H1 (cell line): ENCODE results near the gene PIAS1. TPM values are rescaled to one million over a fixed set of nuclear protein-coding genes. Genes with fewer than 3 reads are reported as not detected.
A peak's percentile ranks its signal among the peaks of the same experiment; 100 is the strongest.
"Not testable (repeated sequence)": the region's sequence is repeated elsewhere in the genome, so short reads cannot be mapped to it uniquely, and the experiment has no call there.

Source experiments
- CTCF ChIA-PET: fragments of 300-600 bp; sonication (Branson Sonifier 250); formaldehyde crosslinking; loops from one replicate; lab custom pipeline; 2021; ENCODE audit not compliant: partially characterized antibody; lab: Charles Lee
- POLR2A ChIA-PET: fragments of 300-600 bp; sonication (Branson Sonifier 250); formaldehyde crosslinking; loops from one replicate; lab custom pipeline; 2021; ENCODE audit warnings: inconsistent platforms; ENCODE audit not compliant: partially characterized antibody; lab: Charles Lee
- DNase-seq, 2 experiments: peaks; one replicate each; pipeline versions ENCODE4 v3.0.0 to v3.0.0-alpha.2; 2010 to 2022; ENCODE audit warnings: low spot score in 2 of 2, low read depth in 1 of 2, mixed read lengths in 1 of 2
- FAIRE-seq: peaks from 2 replicates; lab custom pipeline; 2011; peaks lifted over from hg19 to GRCh38; lab: Jason Lieb, UNC
- H2AFZ ChIP-seq: 2 replicates; pipeline ENCODE4 v1.8.1; 2012; ENCODE audit warnings: low read length, inconsistent platforms
- H2AK5ac ChIP-seq: 2 replicates; pipeline ENCODE4 v1.6.1; 2013; ENCODE audit warnings: low read depth, low read length
- H2BK120ac ChIP-seq: replicated peaks from 2 replicates; pipeline ENCODE3; 2013; ENCODE audit warnings: low read depth, low read length, inconsistent platforms
- H2BK12ac ChIP-seq: 2 replicates; pipeline ENCODE4 v1.6.1; 2013; ENCODE audit warnings: low read depth, low read length
- H2BK15ac ChIP-seq: 2 replicates; pipeline ENCODE4 v1.6.1; 2013; ENCODE audit warnings: low read length
- H2BK20ac ChIP-seq: 2 replicates; pipeline ENCODE4 v1.6.1; 2013; ENCODE audit warnings: low read length
- H2BK5ac ChIP-seq: 2 replicates; pipeline ENCODE4 v1.6.1; 2013; ENCODE audit warnings: low read depth, low read length
- H3K14ac ChIP-seq: 2 replicates; pipeline ENCODE4 v1.6.1; 2013; ENCODE audit warnings: inconsistent platforms; ENCODE audit not compliant: insufficient read length
- H3K18ac ChIP-seq: 2 replicates; pipeline ENCODE4 v1.6.1; 2013; ENCODE audit warnings: low read length; ENCODE audit errors: extremely low read depth
- H3K23ac ChIP-seq: 2 replicates; pipeline ENCODE4 v1.6.1; 2013; ENCODE audit warnings: inconsistent platforms; ENCODE audit not compliant: insufficient read length
- H3K23me2 ChIP-seq: 2 replicates; pipeline ENCODE4 v1.6.1; 2013; ENCODE audit warnings: low read depth, low read length
- H3K27ac ChIP-seq: 2 replicates; pipeline ENCODE4 v1.6.1; 2011; ENCODE audit warnings: low read depth, low read length, inconsistent platforms
- H3K27me3 ChIP-seq, 4 experiments: replicated peaks in 1 of 4; 1 replicate in 1 of 4; 2 replicates in 3 of 4; pipeline versions ENCODE4 v1.6.1 to v1.8.1; 2011 to 2013; ENCODE audit warnings: low read length in 3 of 4, mild to moderate bottlenecking in 3 of 4, inconsistent platforms in 2 of 4, mixed read lengths in 2 of 4, moderate library complexity in 1 of 4; ENCODE audit not compliant: control insufficient read depth in 3 of 4, insufficient read depth in 3 of 4; ENCODE audit errors: extremely low read depth in 1 of 4
- H3K36me3 ChIP-seq, 4 experiments: 2 replicates each; pipeline versions ENCODE4 v1.6.1 to v1.8.1; 2011 to 2013; ENCODE audit warnings: mild to moderate bottlenecking in 4 of 4, low read length in 3 of 4, moderate library complexity in 2 of 4, control low read depth in 1 of 4, inconsistent platforms in 1 of 4; ENCODE audit not compliant: insufficient read depth in 4 of 4, control insufficient read depth in 2 of 4
- H3K4ac ChIP-seq: replicated peaks from 2 replicates; pipeline ENCODE3; 2013; ENCODE audit warnings: low read length, low read depth, mixed read lengths, inconsistent platforms; ENCODE audit not compliant: insufficient read length
- H3K4me1 ChIP-seq, 4 experiments: replicated peaks in 1 of 4; 1 replicate in 1 of 4; 2 replicates in 3 of 4; pipeline versions ENCODE4 v1.6.1 to v1.8.1; 2011 to 2013; ENCODE audit warnings: low read length in 3 of 4, inconsistent platforms in 2 of 4, mixed read lengths in 1 of 4; ENCODE audit not compliant: insufficient read depth in 4 of 4, control insufficient read depth in 3 of 4
- H3K4me2 ChIP-seq, 2 experiments: 2 replicates each; pipeline versions ENCODE4 v1.6.1 to v1.8.1; 2011 to 2013; ENCODE audit warnings: low read depth in 2 of 2, low read length in 2 of 2, control low read depth in 1 of 2, inconsistent platforms in 1 of 2, mild to moderate bottlenecking in 1 of 2; ENCODE audit not compliant: insufficient read depth in 1 of 2
- H3K4me3 ChIP-seq, 4 experiments: fragments of 200-600, 300-600 bp in 1 of 4; sonication (generic), shearing (Covaris generic), sonication (Bioruptor Twin) in 1 of 4; 2 replicates each; pipeline versions ENCODE4 v1.5.1 to v1.8.1; 2011 to 2016; ENCODE audit warnings: low read length in 4 of 4, low read depth in 3 of 4, control low read depth in 2 of 4, inconsistent platforms in 2 of 4, mild to moderate bottlenecking in 2 of 4, mixed read lengths in 1 of 4, moderate library complexity in 1 of 4; ENCODE audit not compliant: insufficient read depth in 2 of 4; ENCODE audit errors: extremely low read depth in 1 of 4
- H3K56ac ChIP-seq: replicated peaks from 2 replicates; pipeline ENCODE3; 2013; ENCODE audit warnings: low read depth, mild to moderate bottlenecking, mixed read lengths, low read length, inconsistent platforms; ENCODE audit not compliant: insufficient read length
- H3K79me1 ChIP-seq: 2 replicates; pipeline ENCODE4 v1.6.1; 2013; ENCODE audit warnings: low read depth, low read length, control low read depth
- H3K79me2 ChIP-seq, 2 experiments: 2 replicates each; pipeline versions ENCODE4 v1.6.1 to v1.8.1; 2012 to 2013; ENCODE audit warnings: low read length in 2 of 2, mild to moderate bottlenecking in 2 of 2, inconsistent platforms in 1 of 2; ENCODE audit not compliant: insufficient read depth in 2 of 2, control insufficient read depth in 1 of 2
- H3K9ac ChIP-seq, 4 experiments: replicated peaks in 1 of 4; 1 replicate in 1 of 4; 2 replicates in 3 of 4; pipeline versions ENCODE4 v1.6.1 to v1.8.1; 2011 to 2013; ENCODE audit warnings: low read depth in 3 of 4, low read length in 3 of 4, control low read depth in 2 of 4, mild to moderate bottlenecking in 2 of 4, moderate library complexity in 2 of 4, inconsistent platforms in 1 of 4; ENCODE audit errors: extremely low read depth in 1 of 4
- H3K9me3 ChIP-seq, 2 experiments: 2 replicates each; pipeline versions ENCODE4 v1.6.1 to v1.8.1; 2012 to 2013; ENCODE audit warnings: mild to moderate bottlenecking in 2 of 2, moderate library complexity in 2 of 2, control low read depth in 1 of 2, inconsistent platforms in 1 of 2, low read depth in 1 of 2, low read length in 1 of 2, mixed read lengths in 1 of 2; ENCODE audit not compliant: insufficient read depth in 2 of 2
- H4K20me1 ChIP-seq, 2 experiments: replicated peaks in 1 of 2; 2 replicates each; pipeline versions ENCODE3 to v1.8.1; 2011 to 2013; ENCODE audit warnings: inconsistent platforms in 2 of 2, low read length in 2 of 2, mild to moderate bottlenecking in 1 of 2; ENCODE audit not compliant: insufficient read depth in 2 of 2, control insufficient read depth in 1 of 2
- H4K5ac ChIP-seq: 2 replicates; pipeline ENCODE4 v1.6.1; 2013; ENCODE audit warnings: low read length, low read depth, mixed read lengths, inconsistent platforms; ENCODE audit not compliant: insufficient read length
- H4K8ac ChIP-seq: 2 replicates; pipeline ENCODE4 v1.8.0; 2013; ENCODE audit warnings: mild to moderate bottlenecking, moderate library complexity, low read length, inconsistent platforms; ENCODE audit not compliant: insufficient read depth; ENCODE audit errors: extremely low read depth
- H4K91ac ChIP-seq: replicated peaks from 2 replicates; pipeline ENCODE3; 2013; ENCODE audit warnings: low read length, mixed read lengths, inconsistent platforms; ENCODE audit not compliant: insufficient read length
- WGBS, 2 experiments: shearing (Covaris generic) in 1 of 2; methylation state at CpG; one replicate each; pipeline versions ENCODE4 v1.1.6 to v1.1.7; 2013 to 2015; ENCODE audit warnings: low lambda C conversion rate in 2 of 2, mixed read lengths in 2 of 2, inconsistent platforms in 1 of 2, low coverage in 1 of 2, missing lambda C conversion rate in 1 of 2; ENCODE audit not compliant: insufficient replicate concordance in 2 of 2, insufficient coverage in 1 of 2, insufficient read length in 1 of 2; ENCODE audit errors: extremely low coverage in 1 of 2, missing lambda C conversion rate in 1 of 2; 5-methylcytosine and 5-hydroxymethylcytosine counted together
- polyA plus RNA-seq, 7 experiments: library from polyadenylated mRNA; depleted of rRNA in 3 of 7; stranded (reverse) in 5 of 7; unstranded in 2 of 7; fragments of >200 nt in 5 of 7; fragments of 200-250 nt in 2 of 7; gene quantifications; 1 replicate in 5 of 7; 2 replicates in 1 of 7; 4 replicates in 1 of 7; pipeline versions ENCODE4 v1.2.1 to v1.2.3, GENCODE V29; 2011 to 2013; ENCODE audit warnings: missing spikeins in 2 of 7, mixed read lengths in 2 of 7
- total RNA-seq: library from RNA; stranded (reverse); fragmentation: NEBNext Ultra II Directional; extraction: Animal tissue kit (Norgen Biotek cat#: 25700); gene quantifications from 2 replicates; pipeline ENCODE4 v1.2.1, GENCODE V29; 2021

Gene PIAS1
- total and polyA plus RNA-seq, 2 of the 8 experiments (the other 6 are each of a cell fraction or from before 2014, with no cell fraction given): 30.8 to 34.5 TPM

DNA sequence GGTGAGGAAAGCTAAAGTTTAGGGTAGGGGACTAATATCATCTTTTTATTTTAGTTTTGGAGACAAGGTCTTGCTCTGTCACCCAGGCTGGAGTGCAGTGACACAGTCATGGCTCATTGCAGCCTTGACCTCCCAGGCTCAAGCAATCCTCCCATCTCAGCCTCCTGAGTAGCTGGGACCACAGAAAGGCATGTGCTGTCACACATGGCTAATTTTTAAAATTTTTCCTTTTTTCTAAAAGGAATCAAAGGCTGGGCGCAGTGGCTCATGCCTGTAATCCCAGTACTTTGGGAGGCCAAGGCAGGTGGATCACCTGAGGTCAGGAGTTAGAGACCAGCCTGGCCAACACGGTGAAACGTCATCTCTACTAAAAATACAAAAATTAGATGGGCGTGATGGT lies 171.3 kb downstream of the PIAS1 start:
- not testable (repeated sequence) for H3K23ac ChIP-seq, H4K5ac ChIP-seq, H2AFZ ChIP-seq, H3K9ac ChIP-seq, H2AK5ac ChIP-seq, H2BK15ac ChIP-seq, H3K14ac ChIP-seq, H2BK12ac ChIP-seq, H4K20me1 ChIP-seq, H4K8ac ChIP-seq, H2BK120ac ChIP-seq, H3K4me2 ChIP-seq, FAIRE-seq, H3K4me3 ChIP-seq, H3K4ac ChIP-seq, H3K18ac ChIP-seq, H3K56ac ChIP-seq, H3K27me3 ChIP-seq, H4K91ac ChIP-seq, H2BK20ac ChIP-seq, H2BK5ac ChIP-seq, H3K27ac ChIP-seq
- H3K36me3 ChIP-seq: peaks cover 0 to 16% (median 4%) of the 10 kb centered on the region in 4 experiments; a peak in 4 of 8 replicates
- POLR2A ChIA-PET: interaction anchor here (1.3 to 2.2 kb wide), 2 partner anchors 11 to 73 kb away, joined by 4 to 6 read pairs; no protein-coding TSS in a partner anchor
- H3K79me2 ChIP-seq: peaks cover 31 to 64% of the 10 kb centered on the region in 2 experiments
- H3K4me1 ChIP-seq: peaks cover 7 to 14% (median 11%) of the 10 kb centered on the region in 4 experiments
- WGBS, 2 experiments: 94% methylated on average over 4 of the region's 4 CpGs; no CpG with 5 or more reads in 1 of the 2 experiments
- H3K23me2 ChIP-seq: peaks cover 13% of the 10 kb centered on the region
- CTCF ChIA-PET: interaction anchor here (0.7 to 1.4 kb wide), 2 partner anchors 27 to 190 kb away, joined by 3 read pairs; no protein-coding TSS in a partner anchor
- DNase-seq: peak in 1 of 2 experiments; percentile 22
- H3K9me3 ChIP-seq: peaks cover 0 to 15% of the 10 kb centered on the region in 2 experiments; a peak in 2 of 4 replicates
- H3K79me1 ChIP-seq: peaks cover 29% of the 10 kb centered on the region
